Mucosa of descending colon (tissue), 3 donors: ENCODE results near the gene RTCA. TPM values are rescaled to one million over a fixed set of nuclear protein-coding genes. Genes with fewer than 3 reads are reported as not detected.

Experiments used
- ATAC-seq: fragments of 200-7000 bp; cut with Tn5 transposase; one replicate; pipeline ENCODE4 v1.9.1; 2020; ENCODE audit warnings: mild to moderate bottlenecking, moderate library complexity
- DNase-seq, 3 donors: peaks; one replicate each; pipeline ENCODE4 v3.0.0-alpha.2; 2020
- H3K36me3 ChIP-seq: fragments of 200-600 bp; one replicate; pipeline ENCODE4 v1.8.0; 2021; ENCODE audit warnings: low read depth, mild to moderate bottlenecking
- H3K4me1 ChIP-seq: fragments of 200-600 bp; one replicate; pipeline ENCODE4 v1.8.0; 2021; ENCODE audit warnings: low read depth, mild to moderate bottlenecking
- H3K4me3 ChIP-seq: fragments of 200-600 bp; one replicate; pipeline ENCODE4 v1.8.0; 2021; ENCODE audit warnings: mild to moderate bottlenecking
- H3K9me3 ChIP-seq: fragments of 200-600 bp; one replicate; pipeline ENCODE4 v1.8.0; 2021; ENCODE audit warnings: mild to moderate bottlenecking
- CTCF ChIP-seq: fragments of 200-600 bp; IDR thresholded peaks from one replicate; pipeline ENCODE4 v1.8.0; 2022; ENCODE audit warnings: antibody characterized with exemption, mild to moderate bottlenecking
- intact Hi-C, 2 donors: fragments of 100-400 bp; cut with DNase I in 1 of 2; cut with micrococcal nuclease in 1 of 2; formaldehyde crosslinking; loops; one replicate each; pipeline versions ENCODE4 v1.11.0 to v1.11.1; 2022; cut with DNase I, micrococcal nuclease
- long read RNA-seq, 2 donors: library from polyadenylated mRNA; unstranded; transcript quantifications; one replicate each; pipeline ENCODE4 v2.0.0, GENCODE V29; 2019 to 2021
- total RNA-seq, 3 donors: library from RNA; stranded (reverse); fragmentation: NEBNext Ultra II Directional in 2 of 3; extraction: Animal tissue kit (Norgen Biotek cat#: 25700) in 2 of 3; gene quantifications; one replicate each; pipeline versions ENCODE4 v1.2.1 to v1.2.4, GENCODE V29; 2021 to 2023
- donor health status: DM: no; HTN: no; CAD: no; lungs with moderate emphysema.
- donor health status: DM: no; HTN: no; CAD: no.
- donor health status: DM: no; HTN: yes; CAD: no.

RTCA gene
- total RNA-seq: 10 to 100 TPM; 35.0 to 40.1 (median 36.3) TPM
- long read RNA-seq, donor 1, transcript RTCA-203 (11 exons, 2,535 nt): major isoform, 32 of 40 reads
- long read RNA-seq, donor 1, partial matches to known transcripts: 0 of 40 reads
- long read RNA-seq, donor 1, other reads (novel, unspliced or antisense): 6 of 40 reads
- long read RNA-seq, donor 2, transcript RTCA-203 (11 exons, 2,535 nt): major isoform, 30 of 34 reads
- long read RNA-seq, donor 2, partial matches to known transcripts: 0 of 34 reads
- long read RNA-seq, donor 2, other reads (novel, unspliced or antisense): 4 of 34 reads

- H3K36me3 ChIP-seq: no peaks in the 10 kb centered on the region
- intact Hi-C loops: no loop called here
- H3K9me3 ChIP-seq: peaks cover 5% of the 10 kb centered on the region
- ATAC-seq (peak; percentile 99), DNase-seq (peak; percentile 97 to 98 (median 97))
- peak within 1 kb of the TSS; percentile 94 for H3K4me3 ChIP-seq
- peaks cover 19% of the 10 kb centered on the region for H3K4me1 ChIP-seq
- TF ChIP-seq CTCF: no peak
These were observed at the start of gene RTCA for GRCh38 chr1:100265931-100266740. RTCA (plus strand) TSS chr1:100266216; CDS start chr1:100266376, 160 bp downstream.

- no peak for TF ChIP-seq CTCF
- H3K9me3 ChIP-seq: no peaks in the 10 kb centered on the region
- intact Hi-C loops: no loop called here
- ATAC-seq (no peak), DNase-seq (no peak)
- no peak overlapping the region for H3K4me3 ChIP-seq
- no peaks in the 10 kb centered on the region for H3K4me1 ChIP-seq
- H3K36me3 ChIP-seq: no peaks in the 10 kb centered on the region
These were observed 48.2 kb upstream of the RTCA start for GRCh38 chr1:100217834-100218233.

- ATAC-seq: no peak
- intact Hi-C loops: no loop called here
- Histone ChIP-seq H3K4me1 (no peaks in the 10 kb centered on the region), H3K36me3 (no peaks in the 10 kb centered on the region), H3K4me3 (no peak overlapping the region), H3K9me3 (no peaks in the 10 kb centered on the region)
- TF ChIP-seq CTCF: no peak
- no peak for DNase-seq
These were observed 46.6 kb upstream of the RTCA start for GRCh38 chr1:100219457-100219856.

GRCh38 chr1:100219883-100220282, 46.1 kb upstream of the RTCA start:
- intact Hi-C loops: no loop called here
- ATAC-seq (no peak), DNase-seq (no peak)
- H3K4me3 ChIP-seq: no peak overlapping the region
- no peaks in the 10 kb centered on the region for H3K4me1 ChIP-seq
- no peaks in the 10 kb centered on the region for H3K36me3 ChIP-seq
- no peak for TF ChIP-seq CTCF
- H3K9me3 ChIP-seq: no peaks in the 10 kb centered on the region

GRCh38 chr1:100222428-100222827, 43.6 kb upstream of the RTCA start:
- intact Hi-C loops: no loop called here
- H3K9me3 ChIP-seq: no peaks in the 10 kb centered on the region
- DNase-seq (no peak), ATAC-seq (no peak)
- no peaks in the 10 kb centered on the region for H3K36me3 ChIP-seq
- H3K4me3 ChIP-seq: no peak overlapping the region
- TF ChIP-seq CTCF: no peak
- H3K4me1 ChIP-seq: no peaks in the 10 kb centered on the region
